Measurements from ENCODE around the gene STK32C.

DNA sequence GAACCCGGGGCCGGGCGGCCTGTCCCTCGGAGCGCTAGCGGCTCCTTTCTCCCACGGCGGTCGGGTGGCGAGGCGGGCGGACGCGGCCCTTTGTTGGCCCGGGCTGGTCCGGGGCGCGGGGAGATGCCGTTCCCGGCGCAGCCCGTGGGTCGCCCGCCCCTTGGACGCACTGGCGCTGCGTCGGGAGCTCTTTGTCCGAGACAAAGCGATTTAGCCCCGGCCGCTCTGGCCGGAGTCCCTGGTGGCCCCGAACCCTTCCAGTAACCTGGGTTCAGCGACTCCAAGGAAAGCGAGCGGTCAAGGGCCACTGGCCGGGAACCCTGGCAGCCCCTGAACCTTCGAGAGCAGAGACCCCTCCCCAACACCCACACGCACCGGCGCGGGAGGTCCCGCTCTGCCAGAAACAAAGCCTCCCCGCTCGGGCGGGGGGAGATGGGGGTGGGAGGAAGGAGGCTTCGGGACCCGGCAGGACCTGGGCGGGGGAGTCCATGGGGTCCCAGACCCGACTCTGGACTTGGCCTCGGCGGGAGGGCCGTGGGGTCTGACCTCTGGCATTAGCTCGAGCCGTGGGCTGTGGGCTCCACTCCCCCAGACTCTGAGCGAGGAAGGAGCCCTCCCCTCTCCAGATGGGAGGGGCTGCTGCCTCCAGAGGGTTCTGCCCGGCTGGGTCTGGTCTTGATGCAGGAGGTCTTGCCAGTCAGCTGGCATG, 120.2 kb downstream of the STK32C start:
- TF ChIP-seq YY1 (IDR thresholded peaks at IDR 0.05; ENCODE audit: insufficient read depth, insufficient read length) (no peak), ZNF274 (IDR thresholded peaks at IDR 0.05; ENCODE audit: low read depth, low read length) (no peak)
